C4-2B (cell line): Measurements from ENCODE around the gene NSMF.

Source experiments
- ZFX ChIP-seq: fragments of 450-650 bp; IDR thresholded peaks from 2 replicates; pipeline ENCODE4 v1.6.1; 2017
- TF ChIP-seq, protein P1 (sequence below): fragments of 450-650 bp; conservative IDR thresholded peaks from 2 replicates; pipeline ENCODE4 v1.5.1; 2017; ENCODE audit warnings: mild to moderate bottlenecking

- TF ChIP-seq, protein P1, sequence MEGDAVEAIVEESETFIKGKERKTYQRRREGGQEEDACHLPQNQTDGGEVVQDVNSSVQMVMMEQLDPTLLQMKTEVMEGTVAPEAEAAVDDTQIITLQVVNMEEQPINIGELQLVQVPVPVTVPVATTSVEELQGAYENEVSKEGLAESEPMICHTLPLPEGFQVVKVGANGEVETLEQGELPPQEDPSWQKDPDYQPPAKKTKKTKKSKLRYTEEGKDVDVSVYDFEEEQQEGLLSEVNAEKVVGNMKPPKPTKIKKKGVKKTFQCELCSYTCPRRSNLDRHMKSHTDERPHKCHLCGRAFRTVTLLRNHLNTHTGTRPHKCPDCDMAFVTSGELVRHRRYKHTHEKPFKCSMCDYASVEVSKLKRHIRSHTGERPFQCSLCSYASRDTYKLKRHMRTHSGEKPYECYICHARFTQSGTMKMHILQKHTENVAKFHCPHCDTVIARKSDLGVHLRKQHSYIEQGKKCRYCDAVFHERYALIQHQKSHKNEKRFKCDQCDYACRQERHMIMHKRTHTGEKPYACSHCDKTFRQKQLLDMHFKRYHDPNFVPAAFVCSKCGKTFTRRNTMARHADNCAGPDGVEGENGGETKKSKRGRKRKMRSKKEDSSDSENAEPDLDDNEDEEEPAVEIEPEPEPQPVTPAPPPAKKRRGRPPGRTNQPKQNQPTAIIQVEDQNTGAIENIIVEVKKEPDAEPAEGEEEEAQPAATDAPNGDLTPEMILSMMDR, result no peak
- TF ChIP-seq ZFX, result no peak
Measured at GRCh38 chr9:137457406-137458193, 1.5 kb downstream of the NSMF start.
